ENCODE data around the gene HDAC1. TPM values are rescaled to one million over a fixed set of nuclear protein-coding genes. Genes with fewer than 3 reads are reported as not detected.

Gene HDAC1
- total RNA-seq, 2 donors from 2014 or later: 21.8 to 28.0 TPM

DNA sequence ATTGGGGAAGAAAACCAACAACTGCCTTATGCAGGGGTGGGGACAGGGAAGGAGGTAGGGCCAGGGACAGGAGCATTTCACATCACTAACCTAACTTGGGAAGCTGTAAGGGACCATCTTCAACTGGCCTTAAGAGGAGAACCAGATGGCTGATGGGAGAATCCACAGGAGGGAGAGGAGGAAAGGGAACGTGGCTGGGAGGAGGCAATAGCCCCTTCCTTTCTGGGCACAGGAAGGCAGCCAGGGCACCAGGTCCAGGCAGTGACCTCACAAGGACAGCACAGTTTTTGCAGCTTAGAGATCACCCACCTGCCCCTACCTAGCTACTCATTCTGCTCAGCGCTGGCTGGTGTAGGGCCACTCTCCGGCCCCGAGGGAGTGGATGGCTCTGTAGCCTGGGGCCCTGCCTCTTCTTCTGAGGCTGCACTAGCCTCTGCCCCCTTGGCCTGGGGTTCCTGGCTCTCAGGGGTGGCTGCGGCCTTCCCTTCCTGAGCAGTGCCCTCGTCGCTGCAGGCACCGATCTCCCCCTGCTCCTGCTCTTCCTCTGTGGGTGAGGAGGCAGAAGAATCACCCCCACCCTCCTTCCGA is 42.5 kb downstream of the HDAC1 start:
- Histone ChIP-seq H3K27me3 (no peaks in the 10 kb centered on the region), H3K27ac (no peak overlapping the region), H3K9me3 (no peaks in the 10 kb centered on the region), H3K4me1 (peaks cover 0 to 44% of the 10 kb centered on the region in 2 donors), H3K36me3 (peaks cover 20% of the 10 kb centered on the region), H3K4me3 (peak overlapping the region; percentile 57 to 68)
- TF ChIP-seq, protein P1, sequence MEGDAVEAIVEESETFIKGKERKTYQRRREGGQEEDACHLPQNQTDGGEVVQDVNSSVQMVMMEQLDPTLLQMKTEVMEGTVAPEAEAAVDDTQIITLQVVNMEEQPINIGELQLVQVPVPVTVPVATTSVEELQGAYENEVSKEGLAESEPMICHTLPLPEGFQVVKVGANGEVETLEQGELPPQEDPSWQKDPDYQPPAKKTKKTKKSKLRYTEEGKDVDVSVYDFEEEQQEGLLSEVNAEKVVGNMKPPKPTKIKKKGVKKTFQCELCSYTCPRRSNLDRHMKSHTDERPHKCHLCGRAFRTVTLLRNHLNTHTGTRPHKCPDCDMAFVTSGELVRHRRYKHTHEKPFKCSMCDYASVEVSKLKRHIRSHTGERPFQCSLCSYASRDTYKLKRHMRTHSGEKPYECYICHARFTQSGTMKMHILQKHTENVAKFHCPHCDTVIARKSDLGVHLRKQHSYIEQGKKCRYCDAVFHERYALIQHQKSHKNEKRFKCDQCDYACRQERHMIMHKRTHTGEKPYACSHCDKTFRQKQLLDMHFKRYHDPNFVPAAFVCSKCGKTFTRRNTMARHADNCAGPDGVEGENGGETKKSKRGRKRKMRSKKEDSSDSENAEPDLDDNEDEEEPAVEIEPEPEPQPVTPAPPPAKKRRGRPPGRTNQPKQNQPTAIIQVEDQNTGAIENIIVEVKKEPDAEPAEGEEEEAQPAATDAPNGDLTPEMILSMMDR (IDR thresholded peaks at IDR 0.05): no peak
- DNase-seq (ENCODE audit: low spot score): no peak

DNA sequence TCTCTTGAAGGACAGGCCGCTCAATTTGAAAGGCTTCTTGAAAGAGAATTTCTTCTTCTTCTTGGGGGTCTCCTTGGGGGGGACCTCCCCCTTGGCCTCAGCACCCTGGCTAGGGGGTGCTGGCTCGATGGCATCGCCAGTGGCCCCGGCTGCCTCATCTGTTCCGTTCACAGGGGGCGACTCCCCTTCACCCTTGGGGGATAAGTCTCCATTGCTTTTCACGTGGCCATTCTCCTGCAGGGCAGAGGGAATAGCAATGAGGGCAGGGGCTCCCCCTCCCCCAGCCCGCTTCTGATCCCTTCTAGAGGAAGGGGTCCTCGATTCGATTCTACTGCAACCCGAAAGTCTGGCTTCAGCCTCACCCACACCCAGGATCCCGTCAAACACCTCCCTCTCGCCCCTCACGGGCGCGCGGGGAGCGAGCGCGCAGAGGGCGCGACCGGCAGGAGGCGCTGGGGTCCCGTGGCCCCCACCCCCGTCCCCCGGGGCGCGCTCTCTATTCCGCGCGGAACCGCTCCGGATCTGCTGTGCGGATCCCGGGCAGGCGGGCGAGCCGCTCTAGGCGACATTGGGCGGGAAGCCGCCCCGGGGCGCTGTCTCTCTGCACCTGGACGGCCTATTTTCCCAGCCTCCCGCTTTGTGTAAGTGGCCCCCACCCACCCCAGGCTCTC is 43.1 kb downstream of the HDAC1 start:
- peaks cover 0 to 44% of the 10 kb centered on the region in 2 donors for H3K4me1 ChIP-seq
- peaks cover 15% of the 10 kb centered on the region for H3K36me3 ChIP-seq
- no peaks in the 10 kb centered on the region for H3K27me3 ChIP-seq
- H3K27ac ChIP-seq: peak overlapping the region; percentile 64 to 68
- H3K9me3 ChIP-seq: no peaks in the 10 kb centered on the region
- DNase-seq (ENCODE audit: low spot score): no peak
- TF ChIP-seq, protein P1 (IDR thresholded peaks at IDR 0.05): peak; percentile 74 to 85
- H3K4me3 ChIP-seq: peak overlapping the region; percentile 57 to 68

DNA sequence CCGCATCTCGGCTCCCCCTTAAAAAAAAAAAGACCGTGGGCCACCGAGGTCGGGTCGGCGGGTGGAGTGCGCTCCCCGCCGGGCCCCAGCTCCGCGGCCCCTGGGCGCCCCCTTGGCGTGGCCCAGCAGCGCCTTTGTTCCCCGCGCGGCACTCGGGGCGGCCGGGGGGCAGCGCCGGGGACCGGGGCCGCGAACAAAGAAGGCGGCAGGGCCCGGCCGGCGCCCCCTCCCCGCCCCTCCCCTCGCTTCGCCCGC is 43.6 kb downstream of the HDAC1 start:
- TF ChIP-seq, protein P1 (IDR thresholded peaks at IDR 0.05): no peak
- Histone ChIP-seq H3K4me1 (peaks cover 0 to 44% of the 10 kb centered on the region in 2 donors), H3K4me3 (peak overlapping the region; percentile 57 to 68), H3K27ac (peak overlapping the region; percentile 64 to 68), H3K36me3 (peaks cover 15% of the 10 kb centered on the region), H3K27me3 (no peaks in the 10 kb centered on the region), H3K9me3 (no peaks in the 10 kb centered on the region)
- no peak for DNase-seq (ENCODE audit: low spot score)

DNA sequence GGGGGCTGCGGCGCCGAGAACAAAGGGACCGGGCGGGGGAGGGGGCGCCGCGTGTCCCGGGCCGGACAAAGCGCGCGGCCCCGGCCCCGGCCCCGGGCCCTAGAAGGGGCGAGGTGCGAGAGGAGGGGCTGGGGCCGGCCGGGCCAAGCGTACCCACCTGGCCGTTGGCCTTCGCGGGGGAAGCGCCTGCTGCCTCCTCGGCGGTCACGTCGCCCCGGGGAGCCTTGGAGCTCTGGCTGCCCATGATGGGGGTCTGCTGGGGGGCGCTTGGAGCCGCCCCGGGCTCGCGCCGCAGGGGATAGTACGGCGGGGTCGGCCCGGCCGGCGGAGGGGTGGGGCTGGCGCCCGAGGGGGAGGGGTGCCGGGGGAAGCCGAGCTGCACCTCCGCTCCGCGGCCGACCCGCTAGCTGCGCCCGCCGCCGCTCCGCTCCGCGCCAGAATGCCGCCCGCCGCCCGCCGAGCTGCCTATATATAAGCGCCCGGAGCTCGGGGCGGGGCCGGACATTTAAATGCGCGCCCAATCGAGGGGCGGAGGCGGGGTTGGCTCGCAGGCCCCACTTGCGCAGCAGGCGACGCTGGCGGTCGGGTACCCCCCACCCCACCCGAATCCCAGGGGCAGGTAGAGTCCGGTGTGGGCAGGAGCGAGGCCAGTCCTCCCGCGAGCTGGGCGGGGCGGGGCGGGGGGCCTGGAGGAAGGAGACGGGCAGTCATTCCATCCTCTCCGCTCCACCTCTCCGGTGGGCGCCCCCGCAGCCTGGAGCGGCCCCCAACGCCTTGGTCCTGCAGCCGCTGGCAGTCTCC is 44.1 kb downstream of the HDAC1 start, which contains the start of gene MARCKSL1:
Gene MARCKSL1, minus strand, starts transcription at position 444 of the 801 bp plus-strand sequence. Its CDS starts 200 bp downstream, at position 244.
- TF ChIP-seq, protein P1 (IDR thresholded peaks at IDR 0.05): no peak
- Histone ChIP-seq H3K27me3 (no peaks in the 10 kb centered on the region), H3K9me3 (no peaks in the 10 kb centered on the region), H3K4me1 (peaks cover 0 to 44% of the 10 kb centered on the region in 2 donors), H3K4me3 (peak within 1 kb of the TSS; percentile 57 to 68), H3K27ac (peak within 1 kb of the TSS; percentile 64 to 68), H3K36me3 (peaks cover 15% of the 10 kb centered on the region)
- DNase-seq (ENCODE audit: low spot score): peak; percentile 85

DNA sequence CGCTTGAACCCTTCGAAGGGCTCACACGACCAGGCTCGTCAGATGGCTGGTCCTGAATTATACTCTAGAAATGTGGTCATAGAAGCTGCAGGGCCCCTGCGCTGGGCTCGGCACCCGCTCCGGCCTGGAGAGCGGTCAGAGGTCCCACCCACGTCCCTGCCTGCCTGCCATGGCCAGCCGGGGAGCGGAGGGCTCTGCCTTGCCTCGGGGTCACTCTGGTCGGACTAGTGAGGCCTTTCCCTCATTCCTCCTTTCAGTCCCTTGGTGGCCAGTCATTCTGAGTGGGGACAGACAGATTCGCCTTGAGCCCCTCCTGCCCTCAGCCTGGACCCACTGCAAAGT is 44.7 kb downstream of the HDAC1 start:
- DNase-seq (ENCODE audit: low spot score): no peak
- TF ChIP-seq, protein P1 (IDR thresholded peaks at IDR 0.05): no peak
- Histone ChIP-seq H3K9me3 (no peaks in the 10 kb centered on the region), H3K4me3 (peak overlapping the region; percentile 57 to 68), H3K27me3 (no peaks in the 10 kb centered on the region), H3K36me3 (peaks cover 10% of the 10 kb centered on the region), H3K27ac (peak overlapping the region; percentile 64 to 68), H3K4me1 (peaks cover 0 to 44% of the 10 kb centered on the region in 2 donors)
